Measurements from ENCODE around the gene CSRP1. TPM values are rescaled to one million over a fixed set of nuclear protein-coding genes. Genes with fewer than 3 reads are reported as not detected.
"Not testable (repeated sequence)": the region's sequence is repeated elsewhere in the genome, so short reads cannot be mapped to it uniquely, and the experiment has no call there.

Gene CSRP1
- total RNA-seq, 1 donor from 2014 or later: 948 TPM

DNA sequence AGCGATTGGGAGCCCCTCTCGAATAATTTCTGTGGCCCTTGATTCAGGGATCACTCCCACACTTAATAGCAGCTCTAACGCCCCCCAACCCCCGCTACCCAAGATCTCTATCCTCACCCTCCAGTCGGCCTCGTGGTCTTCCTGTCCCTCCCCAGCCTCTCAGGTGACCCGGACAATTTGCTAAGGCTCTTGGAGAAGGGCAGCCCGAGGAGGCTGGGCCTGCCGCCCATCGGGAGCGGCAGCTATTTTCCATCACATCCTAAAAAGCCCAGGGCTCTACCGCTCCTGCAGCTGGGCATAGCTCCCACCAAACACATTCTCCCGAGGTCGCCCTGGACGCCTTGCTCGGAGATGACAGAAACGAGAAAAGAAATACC, 25.9 kb downstream of the CSRP1 start:
- intact Hi-C loops (cut with DNase I): no loop called here
- H3K4me3 ChIP-seq: peak overlapping the region; percentile 36 to 63

DNA sequence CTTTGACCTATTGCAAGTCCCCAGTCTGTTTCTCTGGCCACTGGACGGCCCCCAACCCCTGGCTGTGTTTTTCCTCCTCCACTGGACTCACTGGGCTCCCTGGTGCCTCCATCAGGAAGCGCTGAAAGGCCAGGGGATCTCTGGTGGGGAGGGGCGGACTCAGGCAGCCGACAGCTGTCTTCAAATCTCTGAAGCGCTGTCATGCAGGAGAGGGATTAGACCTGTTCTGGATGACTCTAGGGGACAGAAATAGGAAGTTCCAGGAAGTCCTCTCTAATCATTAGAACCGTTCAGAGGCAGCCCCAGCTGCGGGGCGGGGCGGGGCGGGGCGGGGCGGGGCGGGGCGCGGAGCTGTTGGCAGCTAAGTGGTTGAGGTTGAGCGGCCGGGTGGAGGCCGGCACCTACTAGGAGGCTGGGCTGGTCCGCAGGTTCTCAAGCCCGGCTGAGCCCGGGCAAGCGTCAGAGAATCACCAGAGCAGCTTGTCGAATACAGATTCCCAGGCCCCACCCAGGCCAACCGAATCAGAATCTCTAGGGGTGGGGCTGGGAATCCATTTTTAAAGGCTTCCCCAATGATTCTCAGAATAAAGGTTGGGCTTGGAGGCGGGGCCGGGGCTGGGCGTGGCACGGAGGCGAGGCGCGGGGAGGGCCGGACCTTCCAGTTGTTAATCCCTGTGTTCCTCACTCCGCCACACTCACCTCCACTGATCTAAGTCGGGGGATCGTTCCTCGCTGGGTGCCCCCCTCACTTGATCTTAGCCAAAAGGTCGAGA, 26.5 kb downstream of the CSRP1 start:
- Histone ChIP-seq H3K9me3 (no peaks in the 10 kb centered on the region), H3K27ac (peak overlapping the region; percentile 66 to 72), H3K4me1 (peaks cover 9 to 24% of the 10 kb centered on the region in 2 donors), H3K36me3 (peaks cover 22 to 28% of the 10 kb centered on the region in 2 donors), H3K27me3 (no peaks in the 10 kb centered on the region), H3K4me3 (peak overlapping the region; percentile 36 to 63)
- DNase-seq (ENCODE audit: low spot score in 2 of 2): peak; percentile 57 to 91
- intact Hi-C loops (cut with DNase I): loop anchor here (1.0 kb wide), 1 partner anchor 32 kb away; no protein-coding TSS in a partner anchor
- TF ChIP-seq, protein P1, sequence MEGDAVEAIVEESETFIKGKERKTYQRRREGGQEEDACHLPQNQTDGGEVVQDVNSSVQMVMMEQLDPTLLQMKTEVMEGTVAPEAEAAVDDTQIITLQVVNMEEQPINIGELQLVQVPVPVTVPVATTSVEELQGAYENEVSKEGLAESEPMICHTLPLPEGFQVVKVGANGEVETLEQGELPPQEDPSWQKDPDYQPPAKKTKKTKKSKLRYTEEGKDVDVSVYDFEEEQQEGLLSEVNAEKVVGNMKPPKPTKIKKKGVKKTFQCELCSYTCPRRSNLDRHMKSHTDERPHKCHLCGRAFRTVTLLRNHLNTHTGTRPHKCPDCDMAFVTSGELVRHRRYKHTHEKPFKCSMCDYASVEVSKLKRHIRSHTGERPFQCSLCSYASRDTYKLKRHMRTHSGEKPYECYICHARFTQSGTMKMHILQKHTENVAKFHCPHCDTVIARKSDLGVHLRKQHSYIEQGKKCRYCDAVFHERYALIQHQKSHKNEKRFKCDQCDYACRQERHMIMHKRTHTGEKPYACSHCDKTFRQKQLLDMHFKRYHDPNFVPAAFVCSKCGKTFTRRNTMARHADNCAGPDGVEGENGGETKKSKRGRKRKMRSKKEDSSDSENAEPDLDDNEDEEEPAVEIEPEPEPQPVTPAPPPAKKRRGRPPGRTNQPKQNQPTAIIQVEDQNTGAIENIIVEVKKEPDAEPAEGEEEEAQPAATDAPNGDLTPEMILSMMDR (IDR thresholded peaks at IDR 0.05): no peak

More for the DNA sequence above, 25.9 kb downstream of the CSRP1 start:
- H3K9me3 ChIP-seq: no peaks in the 10 kb centered on the region
- H3K27ac ChIP-seq: peak overlapping the region; percentile 66 to 72
- DNase-seq (ENCODE audit: low spot score in 2 of 2): no peak
- no peaks in the 10 kb centered on the region for H3K27me3 ChIP-seq
- H3K36me3 ChIP-seq: peaks cover 28 to 33% of the 10 kb centered on the region in 2 donors
- TF ChIP-seq, protein P1 (IDR thresholded peaks at IDR 0.05): no peak
- peaks cover 9 to 28% of the 10 kb centered on the region in 2 donors for H3K4me1 ChIP-seq

DNA sequence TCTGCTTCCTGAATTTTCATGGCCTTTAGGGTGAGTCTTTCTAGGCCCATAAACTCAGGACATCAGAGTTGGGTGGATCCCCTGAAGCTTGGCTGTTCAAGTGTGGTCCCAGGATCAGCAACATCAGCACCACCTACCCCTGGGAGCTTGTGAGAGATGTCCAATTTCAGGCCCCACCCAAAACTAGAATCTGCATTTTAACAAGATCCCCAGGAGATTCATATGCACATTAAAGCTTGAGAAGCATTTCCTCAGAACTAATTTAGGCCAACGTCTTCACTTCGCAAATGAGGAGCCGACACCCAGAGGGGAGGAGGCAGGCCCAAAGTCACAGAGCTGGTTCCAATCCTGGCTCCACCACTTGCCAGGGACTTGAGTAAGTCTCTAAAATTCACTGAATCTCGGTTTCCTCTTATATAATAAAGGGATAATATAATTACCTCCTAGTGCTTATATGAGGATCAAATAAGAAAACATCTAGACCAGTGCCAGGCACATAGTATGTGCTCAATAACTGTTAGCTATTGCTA, 27.7 kb downstream of the CSRP1 start:
- Histone ChIP-seq H3K36me3 (peaks cover 11 to 16% of the 10 kb centered on the region in 2 donors), H3K27me3 (no peaks in the 10 kb centered on the region), H3K9me3 (no peaks in the 10 kb centered on the region), H3K4me1 (peaks cover 9 to 21% of the 10 kb centered on the region in 2 donors), H3K27ac (peak overlapping the region in 1 of 2 donors; percentile 72), H3K4me3 (no peak overlapping the region)
- DNase-seq (ENCODE audit: low spot score in 2 of 2): no peak
- TF ChIP-seq, protein P1 (IDR thresholded peaks at IDR 0.05): no peak
- intact Hi-C loops (cut with DNase I): no loop called here

DNA sequence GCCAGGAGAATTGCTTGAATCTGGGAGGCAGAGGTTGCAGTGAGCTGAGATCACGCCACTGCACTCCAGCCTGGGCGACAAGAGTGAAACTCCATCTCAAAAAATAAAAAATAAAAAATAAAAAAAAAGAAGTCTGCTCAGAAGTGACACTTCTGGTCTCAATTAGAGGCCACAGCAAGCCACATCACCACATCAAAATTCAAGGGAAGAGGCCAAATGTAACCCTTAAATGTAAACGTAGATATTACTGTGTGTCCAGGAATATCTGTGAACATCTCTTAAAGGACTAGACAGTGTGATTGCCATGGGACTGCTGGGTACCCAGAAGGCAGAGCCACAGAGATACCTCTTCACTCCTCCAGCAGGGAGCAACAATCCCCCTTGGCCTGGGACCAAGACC, 28.3 kb downstream of the CSRP1 start:
- H3K36me3 ChIP-seq: peaks cover 5 to 10% of the 10 kb centered on the region in 2 donors
- H3K9me3 ChIP-seq; intact Hi-C loops (cut with DNase I); DNase-seq (ENCODE audit: low spot score in 2 of 2); H3K4me3 ChIP-seq; H3K27me3 ChIP-seq: not testable (repeated sequence)
- peak overlapping the region in 1 of 2 donors; percentile 72 for H3K27ac ChIP-seq
- peaks cover 9 to 21% of the 10 kb centered on the region in 2 donors for H3K4me1 ChIP-seq

DNA sequence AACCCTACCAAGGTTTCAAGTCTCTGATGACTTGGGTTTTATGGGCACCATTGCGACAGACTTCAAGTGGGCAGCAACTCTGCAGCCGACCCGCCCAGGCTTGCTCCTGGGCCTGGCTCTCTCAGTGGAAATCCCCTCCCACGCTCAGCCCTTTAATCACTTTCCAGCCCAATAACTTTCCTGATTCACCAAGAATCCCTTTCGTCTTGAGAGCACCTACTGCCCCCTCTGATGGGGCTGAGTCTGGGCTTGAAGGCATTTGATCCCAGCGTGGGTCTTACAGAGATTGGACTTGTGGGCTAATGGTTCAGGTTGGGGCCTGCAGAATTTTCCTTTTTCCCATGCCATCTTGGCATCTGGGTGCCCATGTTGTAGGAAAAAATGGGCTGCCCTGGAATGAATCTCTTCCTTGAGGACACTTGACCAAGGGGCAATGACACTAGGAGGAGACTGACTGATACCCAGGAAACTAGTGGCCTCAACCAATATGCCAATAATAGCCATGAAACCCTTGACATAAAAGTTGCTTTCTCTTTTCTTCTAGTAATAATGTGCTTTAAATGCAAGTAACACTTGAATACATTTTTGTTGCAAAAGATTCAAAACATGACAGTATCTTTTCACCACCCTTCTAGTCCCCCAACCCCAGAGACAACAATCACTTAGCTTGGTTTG, 30.1 kb downstream of the CSRP1 start:
- H3K9me3 ChIP-seq: no peaks in the 10 kb centered on the region
- H3K36me3 ChIP-seq: no peaks in the 10 kb centered on the region
- peaks cover 4 to 13% of the 10 kb centered on the region in 2 donors for H3K4me1 ChIP-seq
- H3K27ac ChIP-seq: no peak overlapping the region
- DNase-seq (ENCODE audit: low spot score in 2 of 2): no peak
- H3K4me3 ChIP-seq: no peak overlapping the region
- no peaks in the 10 kb centered on the region for H3K27me3 ChIP-seq
- TF ChIP-seq, protein P1 (IDR thresholded peaks at IDR 0.05): no peak
- intact Hi-C loops (cut with DNase I): no loop called here
